A549 (cell line): Measurements from ENCODE around the gene FRMD3.

Experiments
- CTCF ChIP-seq: fragments of >200 bp; sonication (Bioruptor Twin); formaldehyde crosslinking; IDR thresholded peaks from 3 replicates; pipeline ENCODE4 v1.5.1; 2016
- HES2 ChIP-seq: fragments of >200 bp; sonication (Bioruptor Twin); formaldehyde crosslinking; IDR thresholded peaks from 2 replicates; pipeline ENCODE4 v1.6.1; 2016
- PHF8 ChIP-seq: fragments of 200-600 bp; sonication (generic); IDR thresholded peaks from 2 replicates; pipeline ENCODE4 v1.6.1; 2016; ENCODE audit warnings: low read depth, mild to moderate bottlenecking, antibody characterized with exemption, moderate library complexity, borderline replicate concordance

GRCh38 chr9:83509402-83509801 lies 28.8 kb downstream of the FRMD3 start:
- no peak for TF ChIP-seq PHF8
- no peak for TF ChIP-seq CTCF
- no peak for TF ChIP-seq HES2
